SK-N-SH treated with all-trans-retinoic acid at 6 μM for 48 hours (cell line): Measurements from ENCODE around the gene CEBPB.

Source experiments
- ARNTL ChIP-seq: fragments of 450-650 bp; formaldehyde crosslinking; IDR thresholded peaks from 2 replicates; pipeline ENCODE4 v1.5.0; 2020; ENCODE audit warnings: low read depth, mild to moderate bottlenecking, moderate library complexity, borderline replicate concordance
- CSRNP3 ChIP-seq: fragments of 250-450 bp; sonication (Bioruptor Pico); IDR thresholded peaks from 2 replicates; pipeline ENCODE4 v1.5.1; 2021; ENCODE audit warnings: mild to moderate bottlenecking, moderate library complexity
- ESRRG ChIP-seq: fragments of 250-450 bp; sonication (Bioruptor Pico); IDR thresholded peaks from 2 replicates; pipeline ENCODE4 v1.6.1; 2021; ENCODE audit warnings: mild to moderate bottlenecking
- OSR1 ChIP-seq: fragments of 250-450 bp; sonication (Bioruptor Pico); IDR thresholded peaks from 2 replicates; pipeline ENCODE4 v1.8.0; 2022; ENCODE audit warnings: moderate library complexity, mild to moderate bottlenecking, inconsistent platforms
- SNAI2 ChIP-seq: fragments of 250-450 bp; sonication (Bioruptor Pico); IDR thresholded peaks from 2 replicates; pipeline ENCODE4 v1.5.0; 2020; ENCODE audit warnings: mild to moderate bottlenecking, moderate library complexity
- TCF4 ChIP-seq: fragments of 250-450 bp; sonication (Bioruptor Pico); IDR thresholded peaks from 2 replicates; pipeline ENCODE4 v1.8.0; 2021; ENCODE audit warnings: mild to moderate bottlenecking, moderate library complexity, borderline replicate concordance
- ZC3H10 ChIP-seq: fragments of 250-450 bp; sonication (Bioruptor Pico); IDR thresholded peaks from 2 replicates; pipeline ENCODE4 v1.5.1; 2021; ENCODE audit warnings: mild to moderate bottlenecking, moderate library complexity
- ZFP3 ChIP-seq: fragments of 250-450 bp; sonication (Bioruptor Pico); IDR thresholded peaks from 2 replicates; pipeline ENCODE4 v1.5.0; 2020; ENCODE audit warnings: mild to moderate bottlenecking, moderate library complexity
- ZNF70 ChIP-seq: fragments of 450-650 bp; formaldehyde crosslinking; IDR thresholded peaks from 2 replicates; pipeline ENCODE4 v1.5.0; 2020; ENCODE audit warnings: mild to moderate bottlenecking, moderate library complexity
- TF ChIP-seq, protein P1 (sequence below): fragments of 250-450 bp; sonication (Bioruptor Pico); IDR thresholded peaks from 2 replicates; pipeline ENCODE4 v1.5.1; 2020; ENCODE audit warnings: low read depth, mild to moderate bottlenecking, moderate library complexity

DNA sequence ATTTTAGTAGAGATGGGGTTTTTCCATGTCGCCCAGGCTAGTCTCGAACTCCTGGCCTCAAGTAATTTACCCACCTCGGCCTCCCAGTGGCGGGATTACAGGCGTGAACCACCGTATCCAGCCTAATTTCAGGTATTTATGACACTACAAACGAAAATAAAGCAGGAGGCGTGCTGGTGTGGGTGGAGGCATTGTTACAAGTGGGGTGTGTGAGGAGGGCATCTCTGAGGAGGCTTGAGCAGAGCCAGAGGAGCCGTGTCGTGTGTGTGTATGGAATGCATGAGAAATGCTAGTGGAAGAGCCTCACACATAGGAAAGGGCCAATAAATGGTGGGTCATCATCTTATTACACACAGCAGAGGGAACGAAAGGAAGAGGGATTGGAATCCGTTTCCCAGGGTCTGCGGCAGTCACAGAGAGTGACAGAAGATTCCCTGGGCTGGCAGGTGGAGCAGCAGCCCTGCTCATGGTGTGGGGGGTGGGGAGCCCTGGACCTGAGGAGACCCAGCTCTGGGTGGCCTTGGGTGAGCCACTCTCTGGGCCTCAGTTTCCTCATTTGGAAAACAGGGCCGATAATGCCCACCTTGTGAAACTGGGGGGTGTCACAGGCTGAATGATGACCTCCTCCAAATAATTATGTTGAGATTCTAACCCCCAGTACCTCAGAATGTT is 19.9 kb upstream of the CEBPB start:
- TF ChIP-seq, protein P1, sequence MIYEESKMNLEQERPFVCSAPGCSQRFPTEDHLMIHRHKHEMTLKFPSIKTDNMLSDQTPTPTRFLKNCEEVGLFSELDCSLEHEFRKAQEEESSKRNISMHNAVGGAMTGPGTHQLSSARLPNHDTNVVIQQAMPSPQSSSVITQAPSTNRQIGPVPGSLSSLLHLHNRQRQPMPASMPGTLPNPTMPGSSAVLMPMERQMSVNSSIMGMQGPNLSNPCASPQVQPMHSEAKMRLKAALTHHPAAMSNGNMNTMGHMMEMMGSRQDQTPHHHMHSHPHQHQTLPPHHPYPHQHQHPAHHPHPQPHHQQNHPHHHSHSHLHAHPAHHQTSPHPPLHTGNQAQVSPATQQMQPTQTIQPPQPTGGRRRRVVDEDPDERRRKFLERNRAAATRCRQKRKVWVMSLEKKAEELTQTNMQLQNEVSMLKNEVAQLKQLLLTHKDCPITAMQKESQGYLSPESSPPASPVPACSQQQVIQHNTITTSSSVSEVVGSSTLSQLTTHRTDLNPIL: no peak
- TF ChIP-seq ZC3H10 (no peak), ZFP3 (CRISPR knock-in tag) (no peak), CSRNP3 (CRISPR knock-in tag) (no peak), SNAI2 (no peak), ZNF70 (CRISPR knock-in tag) (no peak), ARNTL (CRISPR knock-in tag) (no peak), OSR1 (no peak), ESRRG (no peak), TCF4 (no peak)
